CD4-positive, alpha-beta T cell treated with Interleukin-6 for 4 hours (primary cell): Measurements from ENCODE around the gene FGF14.

Source experiments
- DNase-seq: peaks from one replicate; pipeline ENCODE4 v3.0.0-alpha.2; 2020; ENCODE audit warnings: mixed read lengths

Gene FGF14

DNA sequence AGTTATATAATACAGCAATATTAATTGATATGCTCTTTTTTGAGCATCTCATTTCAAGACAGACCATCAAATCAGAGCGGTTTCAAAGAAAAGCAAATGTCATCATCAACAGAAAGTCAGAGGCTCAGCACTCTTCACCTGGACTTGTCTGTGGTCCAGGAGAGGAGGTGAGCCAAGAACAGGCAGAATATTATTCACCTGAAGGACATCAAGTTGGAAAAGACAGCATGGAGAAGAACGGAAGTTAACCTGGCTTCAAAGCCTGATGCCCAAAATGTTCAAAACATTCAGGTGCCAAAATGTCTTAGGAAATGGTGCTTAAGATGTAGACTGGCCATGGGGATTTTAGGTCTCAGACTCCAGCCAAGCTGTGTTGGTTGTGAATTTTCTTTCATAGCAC lies 40.7 kb downstream of the FGF14 start:
- DNase-seq = no peak

DNA sequence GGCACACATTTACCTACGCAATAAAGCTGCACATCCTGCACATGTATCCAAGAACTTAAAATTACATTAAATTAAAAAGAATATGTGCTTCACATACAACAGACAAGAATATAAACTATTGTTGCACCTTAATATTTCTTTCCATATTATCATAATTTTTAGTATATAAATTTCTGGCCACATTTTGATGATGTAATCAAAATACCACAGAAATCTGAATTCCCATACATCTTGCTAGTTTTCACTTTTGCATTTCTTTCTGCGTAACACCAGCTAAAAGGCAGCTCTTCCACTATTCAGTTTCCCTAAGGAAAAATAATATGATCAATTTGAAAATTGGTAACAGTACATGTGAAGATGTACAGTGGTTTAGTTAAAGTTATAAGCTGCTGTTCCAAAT lies 42.6 kb downstream of the FGF14 start:
- DNase-seq = no peak

DNA sequence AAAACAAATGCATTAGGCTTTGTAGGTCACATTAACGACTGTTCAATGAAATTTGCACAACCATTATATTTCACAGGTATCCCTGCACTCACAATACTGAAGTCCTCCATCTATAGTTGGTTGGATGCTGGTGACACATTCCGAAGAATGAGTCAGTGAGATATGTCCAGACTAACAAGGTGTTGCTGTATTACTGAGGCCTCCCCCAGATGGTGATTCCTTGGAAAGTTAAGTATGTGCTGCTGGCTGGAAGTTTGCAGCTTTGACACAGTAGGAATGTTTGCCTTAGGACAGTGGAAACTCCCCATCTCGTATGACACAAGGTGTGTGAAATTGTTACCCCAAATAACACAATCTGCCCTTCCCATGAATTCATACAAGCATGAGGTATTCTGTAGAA lies 46.6 kb downstream of the FGF14 start:
- no peak for DNase-seq

DNA sequence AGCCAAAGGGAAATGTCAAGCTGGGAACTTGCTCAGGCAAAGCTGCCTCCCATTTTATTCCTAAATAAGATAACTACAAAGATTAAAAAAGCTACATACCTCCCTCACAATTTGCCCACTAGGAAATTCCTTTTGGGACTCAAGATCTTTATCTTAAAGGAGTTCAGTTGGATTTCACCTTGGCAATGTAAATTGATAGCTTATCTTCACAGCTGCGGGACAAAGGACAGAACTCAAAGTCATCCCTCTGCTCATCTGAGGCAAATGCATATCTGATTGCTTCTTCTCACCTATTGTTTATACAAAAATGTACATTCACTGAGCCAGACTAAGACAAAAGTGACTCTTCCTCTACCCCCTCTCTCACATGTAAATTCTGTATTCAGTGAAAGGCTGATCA lies 47.8 kb downstream of the FGF14 start:
- no peak for DNase-seq

DNA sequence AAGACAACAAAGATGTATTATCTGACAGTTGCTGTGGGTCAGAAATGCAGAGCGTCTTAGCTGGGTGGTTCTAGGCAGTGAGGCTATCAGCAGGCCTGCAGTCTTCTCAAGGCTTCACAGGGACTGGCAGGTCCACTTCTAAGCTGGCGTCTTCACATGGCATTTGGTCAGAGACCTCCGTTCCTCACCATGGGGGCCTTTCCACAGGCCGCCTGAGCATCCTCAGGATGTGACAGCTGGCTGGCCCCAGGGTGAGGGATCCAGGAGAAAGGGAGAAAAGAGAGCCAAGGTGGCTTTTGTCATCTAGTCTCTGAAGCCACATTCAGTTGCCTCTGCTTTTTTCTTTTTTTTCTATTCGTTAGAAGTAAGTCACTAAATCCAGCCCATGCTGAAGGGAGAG lies 50.3 kb downstream of the FGF14 start:
- DNase-seq = no peak

DNA sequence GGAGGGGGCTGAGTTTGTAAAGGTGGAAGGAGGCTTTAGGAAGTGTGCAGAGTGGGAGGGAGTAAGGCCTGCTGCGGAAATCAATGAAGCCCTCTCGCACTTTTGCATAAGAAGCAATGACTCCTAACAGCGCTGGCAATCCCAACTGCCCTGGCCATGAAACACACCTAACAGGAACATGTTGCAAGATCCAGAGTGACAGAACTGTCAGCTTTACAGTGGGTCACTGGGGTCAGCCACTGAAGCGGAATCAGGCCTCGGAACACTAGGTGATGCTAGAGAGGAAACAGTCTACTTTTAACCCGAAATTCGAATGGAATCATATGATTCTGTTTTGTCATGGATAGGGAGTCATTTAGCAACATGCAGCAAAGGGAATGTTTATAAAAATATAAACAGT lies 54.4 kb downstream of the FGF14 start:
- DNase-seq = no peak

DNA sequence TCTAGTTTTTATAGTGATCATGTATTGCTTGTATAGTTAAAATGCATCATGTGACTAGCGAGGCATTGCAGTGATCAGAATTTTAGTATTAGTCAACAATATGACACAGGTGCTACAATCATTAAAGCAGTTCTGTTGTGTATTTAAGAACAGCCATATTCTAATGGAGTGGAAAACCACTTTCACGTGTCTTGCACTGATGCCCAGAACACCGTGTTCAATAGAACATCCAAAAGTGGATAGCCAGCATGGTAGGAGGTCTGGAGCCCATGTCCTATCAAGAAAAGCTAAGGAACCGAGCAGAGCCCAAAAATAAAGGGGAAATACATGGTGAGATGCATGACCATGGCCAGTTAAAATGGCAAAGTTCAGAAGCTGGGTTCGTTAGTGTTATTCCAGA lies 55.1 kb downstream of the FGF14 start:
- DNase-seq = no peak

DNA sequence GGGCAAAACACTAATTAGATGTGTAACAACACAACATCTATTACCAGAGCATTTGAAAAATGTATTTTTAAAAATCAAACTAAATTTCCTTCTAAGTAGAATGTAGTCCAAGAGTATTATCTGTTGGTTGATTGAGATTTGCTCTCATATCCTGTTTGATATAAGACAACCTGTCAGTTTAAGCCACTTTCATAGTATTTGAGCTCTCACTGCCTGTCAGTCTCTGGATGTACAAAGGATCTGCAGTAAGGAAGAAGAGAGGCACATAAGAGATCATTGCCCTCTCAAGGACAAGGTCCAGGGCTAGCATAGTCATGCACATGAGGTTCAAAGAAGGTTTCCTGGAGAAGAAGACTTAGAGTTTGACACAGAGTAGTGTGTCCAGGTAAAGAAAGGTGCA lies 57.4 kb downstream of the FGF14 start:
- DNase-seq = no peak

DNA sequence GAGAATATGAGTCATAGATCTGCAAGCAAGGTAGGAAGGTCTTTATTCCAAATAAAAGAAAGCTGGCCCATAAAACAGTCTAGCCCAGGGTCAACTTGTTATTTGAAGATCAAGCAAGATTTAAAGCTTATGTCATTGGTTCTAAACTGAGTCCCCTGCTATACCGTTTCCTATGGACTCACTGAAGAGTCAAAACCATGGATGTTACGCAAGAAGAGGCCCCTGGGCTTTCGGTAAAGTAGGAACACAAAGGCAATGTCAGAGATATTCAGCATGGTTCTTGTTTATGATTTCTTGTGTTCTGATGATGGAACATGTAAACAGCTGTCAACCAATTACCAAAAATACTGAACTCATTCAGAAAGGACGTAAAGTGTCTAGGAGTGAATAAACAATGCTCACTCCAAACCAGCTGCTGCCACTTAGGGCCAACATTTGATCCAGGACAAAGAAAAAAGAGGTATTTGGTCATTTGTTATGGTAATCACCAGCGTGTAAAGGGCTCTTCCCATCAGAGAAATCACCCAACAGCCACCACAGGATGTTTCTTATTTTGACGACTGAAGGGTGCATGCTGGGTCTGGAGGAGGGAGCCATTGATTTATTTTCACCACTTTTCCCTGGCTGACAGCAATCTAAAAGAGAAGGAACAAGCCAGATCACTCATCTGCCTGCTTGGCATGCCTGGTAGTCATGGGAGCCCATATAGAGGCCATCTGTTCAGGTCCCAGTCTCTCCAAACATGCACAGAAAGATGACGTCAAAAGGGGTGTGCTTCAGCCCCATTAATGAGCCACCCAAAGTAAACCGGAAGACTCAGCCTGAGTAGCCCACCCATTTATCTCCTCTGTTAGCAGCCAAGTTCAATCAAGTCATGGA lies 68.3 kb downstream of the FGF14 start:
- no peak for DNase-seq

DNA sequence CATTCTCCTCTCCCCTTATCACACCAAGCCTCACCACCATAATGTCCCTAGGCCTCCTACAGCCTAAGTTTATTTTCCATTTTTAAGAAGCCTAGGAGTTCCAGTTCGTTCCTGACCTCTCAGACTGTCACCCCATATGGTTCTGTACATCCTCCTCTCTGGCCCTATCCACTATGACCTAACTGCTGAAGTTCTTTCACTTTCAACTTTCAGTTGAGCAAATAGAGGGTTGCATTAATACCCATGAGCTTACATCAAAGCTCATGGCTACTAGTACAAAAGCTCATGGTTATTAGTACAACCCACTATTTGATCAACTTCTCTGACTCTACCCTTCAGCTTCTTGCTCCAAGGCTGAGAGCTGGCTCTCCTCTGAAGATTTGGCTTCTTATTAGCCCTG lies 72.9 kb downstream of the FGF14 start:
- no peak for DNase-seq

DNA sequence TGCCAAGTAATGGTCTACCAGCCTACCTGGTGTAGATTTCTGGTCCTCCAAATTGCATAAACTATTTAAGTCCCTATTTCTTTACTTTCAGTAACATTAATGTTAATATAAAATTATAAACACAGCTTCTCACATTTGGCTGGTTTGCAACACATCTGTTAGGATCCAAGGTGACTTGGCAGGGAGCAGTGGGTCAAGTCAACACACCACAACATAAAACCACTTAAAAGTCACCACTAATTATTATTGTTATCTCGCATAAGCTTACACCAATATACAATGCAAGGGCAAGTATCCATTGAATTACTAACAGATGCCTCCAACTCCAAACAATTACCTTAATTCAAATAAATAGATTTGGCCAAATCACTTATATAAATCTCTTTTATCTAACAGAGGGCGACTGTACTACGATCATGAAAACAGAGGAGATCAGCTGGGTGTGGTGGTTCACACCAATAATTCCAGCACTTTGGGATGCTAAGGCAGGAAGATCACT lies 74.7 kb downstream of the FGF14 start:
- no peak for DNase-seq

DNA sequence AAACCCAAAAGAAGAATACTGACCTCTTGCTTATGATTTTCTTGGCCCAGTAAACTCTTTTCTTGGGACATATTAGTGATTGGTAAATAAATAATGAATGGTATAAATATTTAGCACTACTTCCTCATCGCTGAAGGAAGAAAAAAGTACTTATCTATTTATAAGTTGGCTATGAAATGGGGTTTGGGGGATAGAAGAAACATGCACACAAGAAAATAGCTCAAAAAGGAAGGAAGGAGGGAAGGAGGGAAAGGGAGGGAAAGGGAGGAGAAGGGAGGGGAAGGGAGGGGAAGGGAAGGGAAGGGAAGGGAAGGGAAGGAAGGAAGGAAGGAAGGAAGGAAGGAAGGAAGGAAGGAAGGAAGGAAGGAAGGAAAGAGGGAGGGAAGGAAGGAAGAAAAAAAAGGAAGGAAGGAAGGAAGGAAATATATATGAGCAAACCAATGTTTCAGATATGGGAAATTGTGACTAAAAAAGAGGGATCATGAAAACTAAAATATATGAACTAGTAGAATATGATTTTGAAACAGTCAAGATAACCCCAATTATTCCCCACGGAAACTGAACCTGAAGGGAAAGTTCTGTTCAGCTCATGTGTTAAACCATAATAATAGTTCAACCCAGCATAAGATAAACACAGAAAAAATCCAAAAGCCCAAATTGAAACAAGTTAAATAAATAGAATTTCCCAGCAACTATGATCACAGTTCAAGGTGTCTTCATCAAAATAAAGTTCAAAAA lies 75.3 kb downstream of the FGF14 start:
- no peak for DNase-seq

DNA sequence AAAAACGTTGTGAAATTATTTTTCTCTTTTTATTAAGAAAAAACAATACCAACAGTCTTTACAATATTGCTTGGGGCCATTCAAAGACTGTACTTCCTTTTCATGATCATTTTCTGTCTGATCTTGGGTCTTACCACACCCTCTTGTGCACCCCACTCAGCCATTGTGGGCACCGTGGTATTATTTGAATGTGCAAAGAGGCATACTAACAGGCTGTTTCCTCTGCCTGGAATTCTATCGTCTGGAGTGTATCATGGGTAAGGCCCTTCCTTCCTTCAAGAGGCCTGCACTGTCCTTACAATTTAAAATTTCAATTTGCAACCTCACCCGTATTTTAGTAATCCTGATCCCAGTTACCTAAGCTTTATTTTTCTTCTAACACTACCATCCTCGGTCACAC lies 76.5 kb downstream of the FGF14 start:
- no peak for DNase-seq

DNA sequence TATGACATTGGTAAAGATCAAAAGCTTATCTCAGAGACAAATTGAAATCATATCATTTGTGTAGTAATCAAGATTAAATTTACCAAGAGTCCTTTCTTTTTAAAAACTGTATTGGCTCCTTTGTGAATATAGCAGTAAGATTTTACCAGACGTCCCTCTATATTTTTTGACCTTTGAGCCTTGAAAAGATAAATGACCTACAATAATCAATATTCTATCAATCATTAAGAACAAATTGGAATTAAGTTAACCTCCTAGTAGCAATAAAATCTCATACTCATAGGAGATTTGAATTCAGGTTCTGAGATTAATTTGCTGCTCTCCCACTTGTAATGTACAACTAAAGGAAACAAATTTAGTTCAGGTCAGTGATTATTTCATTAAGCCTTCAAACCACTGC lies 78.3 kb downstream of the FGF14 start:
- no peak for DNase-seq

DNA sequence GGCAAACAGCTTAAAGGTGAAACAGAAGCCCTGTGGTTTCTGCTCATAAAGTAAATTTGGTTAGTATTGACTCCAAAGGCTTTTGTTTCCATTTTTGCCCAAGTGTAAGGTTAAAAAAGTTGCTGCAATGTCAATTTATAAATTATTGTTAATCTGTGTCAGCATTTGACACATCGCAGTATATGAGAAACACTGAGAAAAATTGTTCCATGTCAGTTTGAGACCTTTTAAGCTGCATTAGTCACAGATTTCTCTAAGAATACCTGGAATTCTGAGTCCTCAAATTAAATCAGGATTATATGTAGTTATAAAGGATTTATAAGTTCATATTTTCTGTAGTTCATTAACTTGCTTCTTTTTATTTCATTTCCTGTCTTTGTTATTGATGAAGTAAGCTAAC lies 78.8 kb downstream of the FGF14 start:
- no peak for DNase-seq

DNA sequence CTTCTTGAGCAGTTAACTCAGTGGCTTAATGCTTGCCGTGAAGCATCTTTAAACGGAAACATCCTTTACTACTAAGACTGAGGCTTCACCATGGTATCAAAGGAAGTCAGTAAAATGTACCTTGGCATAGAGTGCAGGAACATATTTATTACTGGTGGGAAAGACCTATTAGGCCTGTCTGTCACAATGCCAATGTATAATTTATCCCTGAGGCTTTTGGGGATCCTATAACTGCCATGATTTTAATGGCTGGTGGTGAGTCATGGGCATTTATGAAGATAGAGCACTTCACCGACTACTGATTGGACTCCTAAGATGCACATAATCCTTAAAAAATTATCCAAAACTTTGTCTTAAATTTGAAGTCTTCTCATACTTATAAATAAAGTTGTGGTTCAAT lies 79.6 kb downstream of the FGF14 start:
- DNase-seq = no peak

DNA sequence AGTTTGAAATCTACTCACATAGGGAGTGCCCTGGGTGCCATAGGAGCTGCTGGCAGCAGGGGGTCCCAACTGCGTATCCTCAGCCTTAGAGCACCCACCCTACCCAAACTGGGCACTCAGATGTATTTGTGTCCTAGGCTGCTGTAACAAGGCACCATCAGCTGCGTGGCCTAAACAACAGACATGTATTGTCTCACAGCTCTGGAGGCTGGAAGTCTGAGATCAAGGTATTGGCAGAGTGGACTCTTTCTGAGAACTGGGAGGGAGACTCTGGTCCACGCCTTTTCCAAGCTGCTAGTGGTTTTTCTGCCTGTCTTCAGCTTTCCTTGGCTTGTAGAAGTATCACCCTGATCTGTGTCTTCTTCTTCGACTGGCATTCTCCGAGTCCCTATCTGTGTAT lies 83.6 kb downstream of the FGF14 start:
- no peak for DNase-seq

DNA sequence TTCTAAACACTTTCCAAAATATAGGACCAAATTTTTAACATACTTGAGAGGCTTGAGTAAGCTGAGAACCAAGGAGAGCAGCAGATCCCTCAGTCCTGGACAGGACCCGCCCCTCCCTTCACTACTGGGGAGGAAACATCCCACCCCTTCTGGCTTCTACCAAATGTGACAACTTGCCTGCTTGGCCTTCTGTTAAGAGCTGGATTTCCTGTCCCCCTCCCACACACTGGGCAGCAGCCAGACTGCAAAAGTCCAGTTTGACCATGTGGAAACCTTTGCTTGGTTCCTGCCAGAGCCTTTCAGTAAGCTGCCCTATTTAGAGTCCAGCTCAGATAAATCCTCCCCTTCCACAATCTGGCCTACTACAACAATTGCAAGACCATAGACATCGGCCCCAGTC lies 84.3 kb downstream of the FGF14 start:
- no peak for DNase-seq

DNA sequence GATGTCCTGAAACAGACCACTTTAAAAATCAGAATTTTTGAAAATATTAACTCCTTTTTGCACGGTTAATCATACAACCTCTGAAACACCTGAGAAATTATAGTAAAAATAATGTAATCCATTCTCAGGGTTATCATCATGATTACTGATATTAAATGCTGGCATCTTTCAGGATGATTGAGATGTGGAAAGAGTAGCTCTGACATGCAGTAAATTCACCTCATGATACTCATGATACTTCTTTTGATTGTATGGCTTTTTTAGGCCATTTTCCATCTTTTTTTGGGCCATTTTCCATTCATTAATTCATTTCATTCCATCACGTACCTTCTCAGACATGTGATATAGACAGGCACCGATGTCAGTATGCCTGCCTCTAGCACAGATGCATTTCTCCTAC lies 85.1 kb downstream of the FGF14 start:
- DNase-seq = no peak

DNA sequence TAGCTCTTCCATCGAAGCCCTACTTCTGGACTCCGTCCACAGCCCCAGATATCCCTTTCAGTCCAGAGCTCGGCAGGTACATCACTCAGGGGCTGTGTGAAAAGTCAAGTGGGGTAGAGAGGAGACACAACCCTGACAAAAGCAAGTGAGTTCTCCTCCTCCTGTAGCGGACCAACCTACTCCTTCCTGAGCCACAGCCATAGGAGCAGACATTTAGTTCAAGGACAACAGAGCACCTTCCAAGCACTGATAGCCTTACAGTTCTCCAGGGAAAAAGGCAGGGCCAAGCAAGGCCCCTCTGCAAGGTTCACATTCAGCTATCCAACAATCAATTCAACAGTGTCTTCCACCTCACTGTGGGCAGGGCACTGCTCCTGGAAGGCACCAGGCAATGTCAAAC lies 89.0 kb downstream of the FGF14 start:
- DNase-seq = no peak

DNA sequence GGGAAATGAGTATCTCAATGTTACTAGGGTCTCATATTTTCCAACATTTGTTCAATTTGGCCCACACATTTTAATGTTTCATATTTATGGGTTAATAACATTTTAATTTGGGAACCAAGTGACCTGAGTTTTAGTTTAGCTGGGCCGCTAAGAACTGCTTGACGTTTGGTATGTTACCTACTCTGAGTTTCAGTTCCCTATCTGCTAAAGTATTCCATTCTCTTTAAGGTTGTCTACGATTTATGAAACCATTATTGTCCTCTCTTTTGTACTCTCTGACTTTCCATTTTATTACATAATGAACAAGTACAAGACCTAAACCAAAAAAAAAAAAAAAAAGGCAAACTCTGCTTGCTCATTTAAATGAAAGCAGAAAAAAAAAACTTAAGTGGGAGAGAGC lies 89.9 kb downstream of the FGF14 start:
- DNase-seq = no peak

DNA sequence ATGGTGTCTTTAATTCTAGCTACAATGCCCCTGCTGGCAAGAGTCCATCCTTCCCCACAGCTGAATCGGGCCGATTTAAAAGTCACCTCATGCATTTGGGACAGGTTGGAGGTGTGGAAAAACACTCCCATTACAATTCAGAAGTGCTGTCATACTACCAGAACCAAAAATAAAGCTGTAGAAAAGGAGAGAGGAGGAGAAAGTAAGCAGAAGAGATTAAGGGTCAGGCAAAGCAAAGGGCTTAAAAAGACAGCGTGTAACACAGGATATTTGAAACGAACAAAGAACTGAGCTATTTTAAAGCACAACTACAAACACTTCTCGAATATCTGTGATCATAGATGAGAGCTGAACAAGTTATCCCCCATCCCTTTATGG lies 90.4 kb downstream of the FGF14 start:
- no peak for DNase-seq

DNA sequence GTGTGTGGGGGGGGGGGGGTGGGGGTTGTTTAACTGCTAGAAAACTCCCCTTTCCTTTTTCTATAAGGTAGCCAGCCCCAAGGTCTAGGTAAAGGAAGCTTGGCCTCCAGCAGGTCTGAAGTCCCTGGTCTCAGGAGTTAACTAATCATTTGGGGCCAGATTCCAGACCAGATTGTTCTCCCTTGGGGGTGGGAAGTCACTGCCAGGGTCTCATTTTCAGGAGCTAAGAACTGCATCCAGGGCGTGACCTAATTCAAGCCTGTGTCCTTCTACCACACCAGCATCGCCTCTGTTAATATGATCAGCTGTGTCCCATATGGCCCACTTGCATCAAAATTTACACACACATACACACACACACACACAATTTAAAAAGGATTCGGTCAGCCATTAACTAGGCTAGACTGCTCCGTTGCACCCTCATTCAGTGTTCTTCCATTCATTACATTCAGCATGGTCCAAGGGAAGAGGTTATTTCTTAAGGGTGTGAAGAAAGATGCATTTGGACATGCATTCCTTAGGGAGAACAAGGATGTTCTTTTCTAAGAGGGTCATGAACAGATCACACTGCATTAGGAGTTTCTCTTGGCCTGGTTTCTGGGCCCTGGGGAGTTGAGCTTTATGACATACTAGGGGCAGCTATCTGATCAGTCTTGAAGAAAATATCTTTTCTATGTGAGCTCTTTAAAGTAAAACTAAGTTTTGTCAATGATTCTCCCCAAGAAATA lies 91.0 kb downstream of the FGF14 start:
- no peak for DNase-seq

DNA sequence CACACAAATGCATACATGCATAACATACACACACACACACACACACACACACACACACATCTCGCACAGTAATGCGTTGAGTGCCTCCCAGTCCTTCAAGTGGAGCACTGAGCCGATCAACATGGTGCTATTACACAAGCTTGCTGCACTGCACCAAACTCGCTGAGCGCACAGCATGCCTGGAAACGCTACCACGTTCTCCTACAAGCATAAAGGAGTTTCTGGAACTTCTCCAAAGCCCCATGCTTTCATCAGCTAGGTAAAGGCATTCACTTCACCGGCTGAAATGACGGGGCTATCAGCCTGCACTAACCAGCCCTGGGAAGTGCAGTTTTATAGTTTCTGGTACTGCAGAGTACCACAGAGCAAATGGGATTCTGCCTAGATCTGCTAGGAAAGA lies 92.7 kb downstream of the FGF14 start:
- DNase-seq = no peak
